Suprapubic skin (tissue), 4 donors: ENCODE measurements around the gene FBRSL1. TPM values are rescaled to one million over a fixed set of nuclear protein-coding genes. Genes with fewer than 3 reads are reported as not detected.

Experiments used
- DNase-seq, 2 donors: peaks; one replicate each; pipeline ENCODE4 v3.0.0-alpha.2; 2019; ENCODE audit warnings: low spot score in 2 of 2
- H3K27ac ChIP-seq: fragments of 200-600 bp; sonication (generic); one replicate; pipeline ENCODE4 v1.5.1; 2019
- H3K27me3 ChIP-seq: fragments of 200-600 bp; sonication (generic); one replicate; pipeline ENCODE4 v1.5.1; 2019
- H3K36me3 ChIP-seq: fragments of 200-600 bp; sonication (generic); one replicate; pipeline ENCODE4 v1.5.1; 2019
- H3K4me1 ChIP-seq: fragments of 200-600 bp; sonication (generic); one replicate; pipeline ENCODE4 v1.5.1; 2019
- H3K4me3 ChIP-seq: fragments of 200-600 bp; sonication (generic); one replicate; pipeline ENCODE4 v1.5.1; 2019; ENCODE audit warnings: mild to moderate bottlenecking
- H3K9me3 ChIP-seq: fragments of 200-600 bp; sonication (generic); one replicate; pipeline ENCODE4 v1.5.1; 2019
- EP300 ChIP-seq: sonication (generic); formaldehyde crosslinking; IDR thresholded peaks from one replicate; pipeline ENCODE4 v1.6.1; 2017; ENCODE audit warnings: antibody characterized with exemption
- POLR2A ChIP-seq, 2 donors: fragments of 450-650 bp; IDR thresholded peaks; one replicate each; pipeline ENCODE4 v1.6.1; 2017; ENCODE audit warnings: antibody characterized with exemption in 2 of 2, mild to moderate bottlenecking in 2 of 2, moderate library complexity in 2 of 2
- POLR2AphosphoS5 ChIP-seq, 3 donors: sonication (generic); formaldehyde crosslinking; IDR thresholded peaks; one replicate each; pipeline ENCODE4 v1.6.1; 2017; ENCODE audit warnings: antibody characterized with exemption in 3 of 3
- WGBS: methylation state at CpG from one replicate; pipeline ENCODE4 v1.1.5; 2018; 5-methylcytosine and 5-hydroxymethylcytosine counted together
- total RNA-seq, 4 donors: library from RNA; depleted of rRNA; stranded (reverse); fragments of >200 nt; gene quantifications; one replicate each; pipeline ENCODE4 v1.1.0, GENCODE V29; 2016
- TF ChIP-seq, protein P1 (sequence below), 2 donors: fragments of 200-600 bp in 1 of 2; fragments of 450-650 bp in 1 of 2; sonication (generic) in 1 of 2; IDR thresholded peaks; one replicate each; pipeline ENCODE4 v1.5.1; 2016 to 2019; ENCODE audit warnings: antibody characterized with exemption in 2 of 2, mild to moderate bottlenecking in 1 of 2, moderate library complexity in 1 of 2

The FBRSL1 gene
- total RNA-seq, 4 donors from 2014 or later: 26.0 to 33.7 (median 27.2) TPM

DNA sequence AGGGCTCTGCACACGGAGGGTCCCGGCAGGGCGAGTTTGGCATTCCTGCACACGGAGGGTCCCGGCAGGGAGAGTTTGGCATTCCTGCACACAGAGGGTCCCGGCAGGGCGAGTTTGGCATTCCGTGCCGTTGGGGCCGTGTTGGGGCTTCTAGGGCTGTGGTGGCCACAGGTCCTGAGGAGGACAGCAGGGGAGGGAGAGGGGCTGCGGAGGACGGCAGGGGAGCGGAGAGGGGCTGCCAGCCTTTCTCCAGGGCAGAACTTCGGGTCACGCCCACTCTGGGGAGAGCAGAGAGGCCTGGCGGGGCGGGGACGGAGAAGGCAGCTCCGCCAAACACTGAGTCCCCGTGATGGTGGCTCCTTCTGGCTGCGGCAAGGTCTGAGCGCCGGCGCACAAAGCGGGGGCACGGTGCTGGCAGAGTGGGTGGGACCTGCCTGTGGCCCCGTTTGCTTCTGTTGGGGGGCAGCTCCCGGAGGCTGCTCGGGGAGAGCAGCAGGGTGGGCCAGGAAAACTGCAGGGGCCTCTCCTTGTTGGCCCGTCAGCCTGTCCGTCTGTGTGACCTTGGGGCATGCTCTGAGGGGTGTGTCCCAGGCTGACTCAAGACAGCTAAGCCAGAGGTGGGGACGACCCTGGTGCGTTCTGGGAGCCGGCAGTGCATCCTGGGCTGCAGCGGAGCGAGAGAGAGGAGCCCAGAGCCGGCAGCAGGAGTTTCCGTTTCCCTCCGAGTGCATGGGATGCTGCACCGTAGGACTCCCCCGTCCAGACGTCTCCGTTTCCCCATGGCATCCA lies 60.3 kb downstream of the FBRSL1 start:
- H3K27me3 ChIP-seq: no peaks in the 10 kb centered on the region
- peaks cover 46% of the 10 kb centered on the region for H3K36me3 ChIP-seq
- no peaks in the 10 kb centered on the region for H3K9me3 ChIP-seq
- no peak overlapping the region for H3K27ac ChIP-seq
- no peak for DNase-seq
- 66% methylated on average over 33 of the region's 43 CpGs for WGBS
- no peaks in the 10 kb centered on the region for H3K4me1 ChIP-seq
- TF ChIP-seq EP300: no peak
- TF ChIP-seq POLR2AphosphoS5 (IDR thresholded peaks at IDR 0.05): no peak
- TF ChIP-seq, protein P1, sequence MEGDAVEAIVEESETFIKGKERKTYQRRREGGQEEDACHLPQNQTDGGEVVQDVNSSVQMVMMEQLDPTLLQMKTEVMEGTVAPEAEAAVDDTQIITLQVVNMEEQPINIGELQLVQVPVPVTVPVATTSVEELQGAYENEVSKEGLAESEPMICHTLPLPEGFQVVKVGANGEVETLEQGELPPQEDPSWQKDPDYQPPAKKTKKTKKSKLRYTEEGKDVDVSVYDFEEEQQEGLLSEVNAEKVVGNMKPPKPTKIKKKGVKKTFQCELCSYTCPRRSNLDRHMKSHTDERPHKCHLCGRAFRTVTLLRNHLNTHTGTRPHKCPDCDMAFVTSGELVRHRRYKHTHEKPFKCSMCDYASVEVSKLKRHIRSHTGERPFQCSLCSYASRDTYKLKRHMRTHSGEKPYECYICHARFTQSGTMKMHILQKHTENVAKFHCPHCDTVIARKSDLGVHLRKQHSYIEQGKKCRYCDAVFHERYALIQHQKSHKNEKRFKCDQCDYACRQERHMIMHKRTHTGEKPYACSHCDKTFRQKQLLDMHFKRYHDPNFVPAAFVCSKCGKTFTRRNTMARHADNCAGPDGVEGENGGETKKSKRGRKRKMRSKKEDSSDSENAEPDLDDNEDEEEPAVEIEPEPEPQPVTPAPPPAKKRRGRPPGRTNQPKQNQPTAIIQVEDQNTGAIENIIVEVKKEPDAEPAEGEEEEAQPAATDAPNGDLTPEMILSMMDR (IDR thresholded peaks at IDR 0.05): no peak
- no peak for TF ChIP-seq POLR2A (IDR thresholded peaks at IDR 0.05)
- H3K4me3 ChIP-seq: no peak overlapping the region

DNA sequence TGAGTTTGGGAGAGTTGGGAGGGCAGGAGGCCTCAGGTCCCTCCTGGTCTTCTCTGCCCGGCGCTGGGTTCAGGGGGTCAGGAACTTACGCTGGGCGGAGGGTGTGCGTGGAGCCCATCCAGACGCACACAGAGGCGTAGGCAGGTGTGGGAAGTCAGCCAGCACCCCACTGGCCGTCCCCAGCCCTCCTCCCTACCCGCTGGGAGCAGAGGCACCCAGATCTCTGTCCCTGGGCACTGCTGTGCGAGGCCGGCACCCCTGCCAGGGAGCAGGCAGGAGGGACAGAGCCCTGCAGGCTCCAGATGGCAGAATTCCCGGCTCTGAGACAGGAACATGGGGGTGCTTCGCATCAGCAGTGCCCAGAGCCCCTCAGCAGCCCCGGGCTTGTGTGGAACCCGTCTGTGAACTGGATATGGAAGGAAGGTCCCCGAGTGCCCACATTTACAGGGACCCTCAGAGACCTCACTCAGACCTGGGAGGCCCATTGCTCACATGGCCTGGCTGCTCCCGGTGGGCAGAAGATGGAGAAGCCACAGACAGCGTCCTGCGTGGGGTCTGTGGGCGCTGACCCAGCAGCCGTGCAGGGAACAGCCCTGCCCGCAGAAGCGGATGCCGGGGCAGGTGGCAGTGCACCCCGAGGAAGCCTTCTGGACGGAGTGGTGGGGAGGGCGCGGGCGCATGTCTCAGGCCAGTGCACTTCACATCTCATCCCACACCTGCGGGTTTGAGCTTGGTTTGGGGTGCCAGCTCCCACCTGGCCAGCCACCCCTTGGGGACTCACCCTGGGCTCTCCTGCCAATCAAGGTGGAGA lies 61.1 kb downstream of the FBRSL1 start:
- DNase-seq: no peak
- Histone ChIP-seq H3K27ac (no peak overlapping the region), H3K4me3 (no peak overlapping the region), H3K4me1 (no peaks in the 10 kb centered on the region), H3K27me3 (no peaks in the 10 kb centered on the region), H3K36me3 (peaks cover 46% of the 10 kb centered on the region), H3K9me3 (no peaks in the 10 kb centered on the region)
- WGBS: 89% methylated on average over 12 of the region's 30 CpGs
- TF ChIP-seq POLR2A (IDR thresholded peaks at IDR 0.05): no peak
- TF ChIP-seq EP300: no peak
- TF ChIP-seq, protein P1 (IDR thresholded peaks at IDR 0.05): no peak
- TF ChIP-seq POLR2AphosphoS5 (IDR thresholded peaks at IDR 0.05): no peak

DNA sequence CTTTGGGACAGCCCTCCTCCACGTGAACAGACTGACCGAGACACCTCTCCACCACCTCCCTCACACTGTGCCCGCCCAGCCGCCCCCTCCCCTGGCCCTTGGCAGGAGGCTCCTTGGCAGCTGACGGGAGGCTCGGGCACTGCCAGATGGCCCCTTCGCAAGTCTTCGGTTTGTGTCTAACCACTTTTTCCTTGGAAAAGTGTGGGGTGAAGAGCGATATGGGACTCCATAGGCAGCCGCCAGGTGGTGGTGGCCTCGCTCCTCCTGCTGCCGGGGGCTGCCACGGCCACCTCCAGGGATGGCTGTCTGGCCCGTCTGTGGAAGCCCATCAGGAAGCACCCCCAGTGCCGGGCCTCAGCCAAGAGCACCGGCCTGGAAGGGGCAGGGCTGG lies 61.7 kb downstream of the FBRSL1 start:
- no peaks in the 10 kb centered on the region for H3K4me1 ChIP-seq

DNA sequence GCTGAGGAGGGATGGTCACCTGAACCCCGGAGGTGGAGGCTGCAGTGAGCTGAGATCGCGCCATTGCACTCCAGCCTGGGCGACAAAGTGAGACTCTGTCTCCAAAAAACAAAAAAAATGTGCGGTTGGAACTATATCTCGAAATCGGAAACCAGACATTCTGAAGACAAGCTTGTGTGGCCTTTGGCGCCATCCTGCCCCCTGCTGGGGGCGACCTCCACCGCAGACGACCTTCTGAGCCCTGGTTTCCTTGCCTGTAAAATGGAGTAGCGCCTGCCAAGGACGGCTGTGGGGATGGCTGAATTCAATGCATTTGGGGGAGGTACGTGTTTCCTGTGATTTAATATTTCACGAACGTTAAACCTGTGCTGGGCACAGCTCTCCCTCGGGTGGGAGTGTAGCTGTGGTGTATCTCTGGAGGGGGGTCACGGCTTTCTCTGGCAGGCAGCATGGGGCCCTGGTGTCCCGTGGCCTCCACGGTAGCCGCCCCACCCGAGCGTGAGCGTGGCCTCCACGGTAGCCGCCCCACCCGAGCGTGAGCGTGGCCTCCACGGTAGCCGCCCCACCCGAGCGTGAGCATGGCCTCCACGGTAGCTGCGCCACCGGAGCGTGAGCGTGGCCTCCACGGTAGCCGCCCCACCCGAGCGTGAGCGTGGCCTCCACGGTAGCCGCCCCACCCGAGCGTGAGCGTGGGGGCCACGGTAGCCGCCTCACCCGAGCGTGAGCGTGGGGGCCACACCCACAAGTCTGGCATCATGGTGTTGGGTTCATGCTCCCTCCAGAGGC lies 65.1 kb downstream of the FBRSL1 start:
- Histone ChIP-seq H3K27ac (no peak overlapping the region), H3K4me3 (no peak overlapping the region), H3K36me3 (peaks cover 34% of the 10 kb centered on the region), H3K9me3 (no peaks in the 10 kb centered on the region), H3K27me3 (no peaks in the 10 kb centered on the region), H3K4me1 (peaks cover 10% of the 10 kb centered on the region)
- 89% methylated on average over 24 of the region's 53 CpGs for WGBS
- no peak for DNase-seq
- TF ChIP-seq, protein P1 (IDR thresholded peaks at IDR 0.05): no peak
- TF ChIP-seq POLR2A (IDR thresholded peaks at IDR 0.05): no peak
- TF ChIP-seq POLR2AphosphoS5 (IDR thresholded peaks at IDR 0.05): no peak
- TF ChIP-seq EP300: no peak

More for the DNA sequence above, 61.7 kb downstream of the FBRSL1 start:
- H3K27ac ChIP-seq: no peak overlapping the region
- H3K27me3 ChIP-seq: no peaks in the 10 kb centered on the region
- WGBS: 80% methylated on average over 1 of the region's 16 CpGs
- H3K9me3 ChIP-seq: no peaks in the 10 kb centered on the region
- H3K36me3 ChIP-seq: peaks cover 46% of the 10 kb centered on the region
- TF ChIP-seq, protein P1 (IDR thresholded peaks at IDR 0.05): no peak
- TF ChIP-seq POLR2AphosphoS5 (IDR thresholded peaks at IDR 0.05) (no peak), EP300 (no peak), POLR2A (IDR thresholded peaks at IDR 0.05) (no peak)
- no peak overlapping the region for H3K4me3 ChIP-seq
- no peak for DNase-seq
